Muscle layer of colon (tissue), 2 donors: ENCODE results near the gene HHIP.

Experiments
- H3K27ac ChIP-seq: one replicate; pipeline ENCODE4 v1.7.0; 2013; ENCODE audit warnings: low read depth, mild to moderate bottlenecking, low read length, moderate library complexity
- H3K27me3 ChIP-seq, 2 donors: one replicate each; pipeline ENCODE4 v1.7.0; 2013; ENCODE audit warnings: low read length in 2 of 2, mild to moderate bottlenecking in 2 of 2; ENCODE audit not compliant: insufficient read depth in 2 of 2, control insufficient read depth in 1 of 2
- H3K36me3 ChIP-seq: one replicate; pipeline ENCODE4 v1.7.0; 2013; ENCODE audit warnings: mild to moderate bottlenecking, low read length; ENCODE audit not compliant: insufficient read depth
- H3K4me1 ChIP-seq: one replicate; pipeline ENCODE4 v1.7.0; 2013; ENCODE audit warnings: mild to moderate bottlenecking, low read length; ENCODE audit not compliant: insufficient read depth
- H3K4me3 ChIP-seq, 2 donors: one replicate each; pipeline ENCODE4 v1.7.0; 2013; ENCODE audit warnings: low read length in 2 of 2, low read depth in 1 of 2, mild to moderate bottlenecking in 1 of 2, moderate library complexity in 1 of 2
- H3K9ac ChIP-seq: one replicate; pipeline ENCODE4 v1.7.0; 2013; ENCODE audit warnings: low read length
- H3K9me3 ChIP-seq: one replicate; pipeline ENCODE4 v1.7.0; 2013; ENCODE audit warnings: mild to moderate bottlenecking, low read length
- donor health status: abdominal sarcoma.
- donor health status: Adenocarcinoma of cecum.

HHIP gene

DNA sequence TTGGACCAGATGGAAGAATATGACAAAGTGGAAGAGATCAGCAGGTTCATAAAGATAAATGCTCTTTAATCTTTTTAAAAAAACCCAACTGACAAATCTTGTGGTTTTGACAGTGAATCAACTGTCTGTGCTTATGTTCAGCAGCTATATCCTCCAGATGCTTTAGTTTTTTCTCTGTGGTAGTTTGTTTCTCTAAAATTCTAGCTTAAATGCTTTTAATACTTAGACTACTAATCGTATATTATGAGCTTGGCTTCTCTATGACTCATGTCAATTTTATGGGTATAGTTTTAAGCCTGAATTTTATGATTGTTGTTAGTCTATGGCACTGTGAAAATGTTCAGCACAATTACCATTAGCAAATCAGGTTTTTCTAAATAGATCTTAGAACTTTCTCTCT lies 12.9 kb downstream of the HHIP start:
- H3K4me3 ChIP-seq: no peak overlapping the region
- no peaks in the 10 kb centered on the region for H3K9me3 ChIP-seq
- H3K27me3 ChIP-seq: no peaks in the 10 kb centered on the region
- no peaks in the 10 kb centered on the region for H3K36me3 ChIP-seq
- H3K27ac ChIP-seq: no peak overlapping the region
- H3K4me1 ChIP-seq: no peaks in the 10 kb centered on the region
- H3K9ac ChIP-seq: no peak overlapping the region

DNA sequence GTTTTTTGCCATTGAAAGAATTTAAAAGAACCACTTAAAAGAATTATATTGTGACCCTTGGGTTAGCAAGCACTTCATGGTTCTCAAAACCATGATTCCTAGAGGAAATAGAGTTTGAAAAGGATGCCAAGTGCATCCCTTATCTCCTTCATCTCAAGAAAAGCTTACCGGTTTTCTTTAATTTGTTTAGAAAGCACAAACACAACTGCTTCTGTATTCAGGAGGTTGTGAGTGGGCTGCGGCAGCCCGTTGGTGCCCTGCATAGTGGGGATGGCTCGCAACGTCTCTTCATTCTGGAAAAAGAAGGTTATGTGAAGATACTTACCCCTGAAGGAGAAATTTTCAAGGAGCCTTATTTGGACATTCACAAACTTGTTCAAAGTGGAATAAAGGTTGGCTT lies 13.5 kb downstream of the HHIP start:
- Histone ChIP-seq H3K4me1 (no peaks in the 10 kb centered on the region), H3K27me3 (no peaks in the 10 kb centered on the region), H3K9me3 (no peaks in the 10 kb centered on the region), H3K36me3 (no peaks in the 10 kb centered on the region), H3K27ac (no peak overlapping the region), H3K4me3 (no peak overlapping the region), H3K9ac (no peak overlapping the region)

DNA sequence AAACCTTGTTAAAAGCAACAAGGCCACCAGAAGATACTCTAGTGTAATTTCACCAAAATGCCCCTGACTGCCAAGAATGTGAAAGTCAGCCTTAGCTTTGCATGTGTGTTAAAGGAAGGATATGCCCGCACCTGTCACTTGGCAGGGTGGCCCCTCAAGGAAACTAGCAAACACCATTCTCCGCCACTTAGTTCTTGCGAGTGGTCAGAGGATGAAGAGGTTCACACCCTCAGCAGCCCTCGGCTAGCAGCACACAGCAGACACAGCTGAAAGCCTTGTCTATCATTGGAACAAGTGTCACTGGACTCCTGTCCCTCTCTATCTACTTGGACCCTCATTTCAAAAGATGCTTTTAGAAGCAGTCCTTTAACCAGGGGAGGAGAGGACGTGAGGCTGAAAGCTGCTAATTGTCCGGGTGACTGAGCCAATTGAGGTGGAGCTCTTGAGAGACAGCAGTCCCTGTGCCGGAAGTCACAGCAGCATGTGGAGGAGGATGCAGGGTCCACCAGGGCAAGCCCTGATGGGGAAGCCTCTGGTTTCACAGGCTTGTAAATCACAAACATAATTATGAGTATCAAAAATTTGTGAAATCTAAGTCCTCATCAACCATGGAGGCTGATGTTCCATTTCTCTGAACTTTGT lies 18.0 kb downstream of the HHIP start:
- Histone ChIP-seq H3K27ac (no peak overlapping the region), H3K27me3 (no peaks in the 10 kb centered on the region), H3K4me1 (no peaks in the 10 kb centered on the region), H3K36me3 (no peaks in the 10 kb centered on the region), H3K9me3 (no peaks in the 10 kb centered on the region), H3K9ac (no peak overlapping the region), H3K4me3 (no peak overlapping the region)

DNA sequence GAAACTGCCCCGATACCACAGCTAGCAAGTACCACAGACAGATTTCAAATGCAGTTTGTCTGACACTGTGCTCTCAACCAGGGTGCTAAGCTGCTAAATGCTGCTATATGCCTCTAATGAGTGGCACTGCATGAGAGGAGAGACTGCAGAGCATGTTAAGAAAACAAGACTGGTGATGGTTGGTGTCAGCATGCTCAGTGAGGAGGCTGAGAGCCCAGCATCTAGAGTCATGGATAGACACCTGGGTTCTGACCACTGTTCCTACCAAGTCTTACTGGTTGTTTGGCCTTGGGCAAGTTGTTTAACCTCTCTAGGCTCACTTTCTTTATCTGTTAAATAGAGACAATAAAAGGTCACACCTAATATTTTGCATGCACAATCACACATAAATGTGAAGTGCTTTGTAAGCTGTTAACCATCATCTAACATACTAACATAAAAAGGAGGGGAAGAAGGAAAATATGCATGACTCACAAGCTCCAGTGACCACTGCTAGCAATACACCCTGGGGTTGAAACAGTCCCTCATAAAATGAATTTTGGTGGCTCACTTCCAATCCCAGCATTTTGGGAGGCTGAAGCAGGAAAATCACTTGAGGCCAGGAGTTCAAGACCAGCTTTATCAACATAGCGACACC lies 20.7 kb downstream of the HHIP start:
- H3K4me3 ChIP-seq: no peak overlapping the region
- no peaks in the 10 kb centered on the region for H3K27me3 ChIP-seq
- H3K9me3 ChIP-seq: no peaks in the 10 kb centered on the region
- no peak overlapping the region for H3K9ac ChIP-seq
- no peaks in the 10 kb centered on the region for H3K4me1 ChIP-seq
- H3K27ac ChIP-seq: no peak overlapping the region
- H3K36me3 ChIP-seq: no peaks in the 10 kb centered on the region

DNA sequence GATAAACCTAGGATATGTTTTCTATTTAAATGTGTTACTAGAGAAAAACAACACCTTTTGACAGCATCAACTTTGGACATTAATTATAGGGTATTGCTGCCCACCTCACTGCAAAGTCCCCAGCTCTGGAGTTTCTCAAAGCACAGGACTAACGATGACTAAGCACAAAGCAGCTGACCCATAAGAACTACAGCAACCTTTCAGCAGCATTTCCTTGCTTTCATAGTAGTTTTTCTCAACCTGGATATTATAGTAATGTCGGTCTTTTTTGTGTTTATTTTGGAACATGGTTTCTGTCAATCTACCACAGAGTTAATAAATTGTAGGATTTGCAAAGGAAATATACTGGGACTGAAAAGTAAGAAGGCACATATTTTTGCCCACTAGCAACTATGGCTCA lies 21.5 kb downstream of the HHIP start:
- Histone ChIP-seq H3K9ac (no peak overlapping the region), H3K27me3 (no peaks in the 10 kb centered on the region), H3K36me3 (no peaks in the 10 kb centered on the region), H3K9me3 (no peaks in the 10 kb centered on the region), H3K4me3 (no peak overlapping the region), H3K4me1 (no peaks in the 10 kb centered on the region), H3K27ac (no peak overlapping the region)

DNA sequence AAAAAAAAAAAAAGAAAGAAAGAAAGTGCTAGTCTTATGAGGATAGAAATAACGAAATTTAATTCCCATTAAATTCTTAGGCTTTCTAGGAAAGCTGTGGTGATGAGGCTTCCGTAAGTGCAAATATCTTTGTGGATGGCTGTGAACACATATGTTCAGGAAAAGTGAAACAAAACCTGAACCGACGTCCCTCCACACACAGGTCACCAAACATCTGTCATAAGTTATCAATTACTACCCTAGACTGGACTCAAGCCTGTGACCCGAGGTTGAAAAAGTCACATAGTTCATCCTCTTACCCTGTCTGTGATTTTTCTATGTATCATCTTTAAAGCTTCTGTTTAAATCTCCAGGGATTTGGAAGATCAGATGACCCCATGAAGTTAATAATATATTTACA lies 24.8 kb downstream of the HHIP start:
- no peaks in the 10 kb centered on the region for H3K36me3 ChIP-seq

DNA sequence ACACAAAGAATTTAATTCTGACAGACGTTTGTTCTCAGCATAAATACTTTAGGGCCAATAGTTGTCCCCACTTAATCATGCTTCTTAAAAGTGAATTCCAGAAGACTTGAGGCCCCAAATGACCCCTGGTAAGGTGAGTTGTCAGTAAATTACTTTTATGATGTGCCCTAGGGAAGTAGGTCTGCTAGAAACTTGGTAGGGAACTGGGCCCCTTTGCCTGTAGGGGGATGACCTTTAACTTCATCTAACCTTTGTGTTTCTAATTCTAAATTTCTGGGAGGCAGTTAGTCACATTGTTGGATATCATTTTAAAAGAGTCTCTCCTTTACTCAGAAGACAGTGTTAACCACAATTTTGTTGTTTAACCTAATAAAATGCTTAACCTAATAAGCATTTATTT lies 28.8 kb downstream of the HHIP start:
- H3K36me3 ChIP-seq: no peaks in the 10 kb centered on the region
- no peaks in the 10 kb centered on the region for H3K9me3 ChIP-seq
- no peak overlapping the region for H3K9ac ChIP-seq
- H3K27me3 ChIP-seq: no peaks in the 10 kb centered on the region
- H3K27ac ChIP-seq: no peak overlapping the region
- H3K4me1 ChIP-seq: no peaks in the 10 kb centered on the region
- H3K4me3 ChIP-seq: no peak overlapping the region

More for the DNA sequence above, 24.8 kb downstream of the HHIP start:
- Histone ChIP-seq H3K4me3 (no peak overlapping the region), H3K4me1 (no peaks in the 10 kb centered on the region), H3K27me3 (no peaks in the 10 kb centered on the region), H3K9me3 (no peaks in the 10 kb centered on the region), H3K9ac (no peak overlapping the region), H3K27ac (no peak overlapping the region)

DNA sequence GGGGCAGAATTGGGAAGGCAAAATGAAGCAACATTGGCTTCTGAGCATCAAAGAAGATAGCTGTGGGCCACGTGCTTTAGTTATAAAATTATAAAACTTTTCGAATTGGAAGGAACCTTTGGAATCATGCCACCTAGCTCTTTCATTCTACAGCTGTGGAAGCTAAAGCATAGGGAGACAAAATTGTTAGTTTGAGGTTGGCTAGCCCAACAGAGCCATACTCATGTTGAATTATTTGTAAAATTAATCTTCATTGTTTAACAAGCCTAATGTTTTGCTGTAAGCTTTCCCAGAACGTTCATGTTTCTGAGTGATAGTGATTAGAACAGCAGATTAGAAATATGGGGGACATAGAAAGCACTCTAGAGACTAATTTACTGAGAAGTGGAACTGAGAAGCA lies 35.9 kb downstream of the HHIP start:
- Histone ChIP-seq H3K4me1 (no peaks in the 10 kb centered on the region), H3K4me3 (no peak overlapping the region), H3K36me3 (no peaks in the 10 kb centered on the region), H3K27me3 (no peaks in the 10 kb centered on the region), H3K9me3 (no peaks in the 10 kb centered on the region), H3K9ac (no peak overlapping the region), H3K27ac (no peak overlapping the region)

DNA sequence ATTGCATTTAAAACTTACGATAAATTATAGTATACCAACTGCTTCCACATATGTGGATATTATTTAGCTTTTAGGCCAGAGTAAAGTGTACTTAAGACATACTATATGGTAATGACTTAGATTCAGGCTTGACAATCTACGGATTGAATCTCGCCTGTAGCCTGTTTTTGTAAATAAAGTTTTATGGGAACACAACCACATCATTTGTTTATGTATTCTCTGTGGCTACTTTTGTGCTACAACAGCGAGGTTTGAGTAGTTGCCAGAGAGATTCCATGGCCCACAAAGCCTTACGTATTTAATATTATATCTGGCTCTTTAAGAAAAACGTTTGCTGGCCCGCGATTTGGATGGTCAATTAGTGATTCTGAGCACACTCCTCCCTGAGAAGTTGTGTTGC lies 37.6 kb downstream of the HHIP start:
- Histone ChIP-seq H3K9ac (no peak overlapping the region), H3K27ac (no peak overlapping the region), H3K9me3 (no peaks in the 10 kb centered on the region), H3K4me1 (no peaks in the 10 kb centered on the region), H3K36me3 (no peaks in the 10 kb centered on the region), H3K27me3 (no peaks in the 10 kb centered on the region), H3K4me3 (no peak overlapping the region)

DNA sequence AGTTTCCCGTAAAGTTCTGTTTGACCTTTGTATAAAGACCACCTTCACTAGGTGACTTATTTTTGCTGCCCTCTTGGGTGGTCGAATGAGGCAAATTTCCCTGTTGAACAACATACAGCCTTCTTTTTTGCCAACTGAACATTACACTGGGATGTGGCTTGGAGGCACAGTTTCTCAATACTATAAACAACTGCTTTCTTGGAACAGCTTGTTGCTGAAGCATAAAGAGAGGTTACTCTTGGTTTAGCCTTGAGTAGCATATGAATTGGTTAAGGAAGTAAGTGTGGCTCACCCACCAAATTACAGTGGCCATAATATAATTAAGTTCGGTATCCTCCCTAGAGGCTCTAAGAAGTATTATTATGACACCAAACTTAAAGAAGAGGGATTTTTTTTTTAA lies 40.0 kb downstream of the HHIP start:
- no peaks in the 10 kb centered on the region for H3K4me1 ChIP-seq
- no peaks in the 10 kb centered on the region for H3K36me3 ChIP-seq
- no peak overlapping the region for H3K27ac ChIP-seq
- H3K9me3 ChIP-seq: no peaks in the 10 kb centered on the region
- H3K27me3 ChIP-seq: no peaks in the 10 kb centered on the region
- H3K4me3 ChIP-seq: no peak overlapping the region
- no peak overlapping the region for H3K9ac ChIP-seq

DNA sequence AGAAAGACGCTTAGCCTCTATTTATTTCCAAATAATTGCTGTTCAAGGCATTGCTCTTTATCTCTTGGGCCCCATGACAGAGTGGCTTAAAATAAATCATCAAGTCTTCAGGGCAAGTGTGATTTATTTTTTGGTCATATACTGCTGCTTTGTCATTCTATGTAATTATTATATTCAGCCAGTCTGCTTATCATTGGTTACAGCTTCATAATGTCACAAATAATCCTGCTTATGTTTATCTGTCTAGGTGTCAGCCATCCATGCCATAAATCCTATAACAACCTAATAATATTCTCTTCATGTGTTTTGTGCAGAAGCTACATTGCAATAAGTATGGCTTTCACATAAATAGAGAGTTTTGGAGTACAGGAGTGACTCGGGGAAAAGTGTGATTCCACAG lies 41.0 kb downstream of the HHIP start:
- no peaks in the 10 kb centered on the region for H3K4me1 ChIP-seq
- no peaks in the 10 kb centered on the region for H3K9me3 ChIP-seq
- H3K36me3 ChIP-seq: no peaks in the 10 kb centered on the region
- no peaks in the 10 kb centered on the region for H3K27me3 ChIP-seq
- no peak overlapping the region for H3K27ac ChIP-seq
- H3K4me3 ChIP-seq: no peak overlapping the region
- no peak overlapping the region for H3K9ac ChIP-seq

DNA sequence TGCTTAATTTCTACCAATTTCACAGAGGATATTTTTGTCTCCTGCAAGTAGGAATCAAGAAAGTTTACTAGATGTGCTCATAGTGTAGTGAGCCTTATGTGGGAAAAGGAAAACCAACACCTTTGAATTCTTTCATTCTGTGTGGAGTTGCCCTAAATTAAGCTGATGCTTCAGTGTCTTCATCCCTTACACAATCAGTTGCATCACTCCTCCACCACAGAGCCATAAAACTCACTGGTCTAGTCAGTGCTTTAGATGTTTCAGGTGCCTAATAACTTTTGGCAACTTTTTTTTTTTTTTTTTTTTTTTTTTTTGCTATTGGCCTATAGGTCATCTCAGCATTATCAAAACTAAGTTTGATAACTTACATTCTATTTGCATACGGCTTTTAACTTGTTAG lies 41.5 kb downstream of the HHIP start:
- H3K9ac ChIP-seq: no peak overlapping the region
- no peaks in the 10 kb centered on the region for H3K36me3 ChIP-seq
- no peak overlapping the region for H3K27ac ChIP-seq
- H3K4me1 ChIP-seq: no peaks in the 10 kb centered on the region
- H3K27me3 ChIP-seq: no peaks in the 10 kb centered on the region
- no peaks in the 10 kb centered on the region for H3K9me3 ChIP-seq
- H3K4me3 ChIP-seq: no peak overlapping the region
